NCI-H2081 treated with DMSO at 0.1 percent for 48 hours (cell line): ENCODE results near the gene UBXN1.
A peak's percentile ranks its signal among the peaks of the same experiment; 100 is the strongest.
"Not testable (repeated sequence)": the region's sequence is repeated elsewhere in the genome, so short reads cannot be mapped to it uniquely, and the experiment has no call there.

Experiments used
- DNase-seq: peaks from one replicate; lab custom pipeline; 2025; lab: John Stamatoyannopoulos, UW

The UBXN1 gene

DNA sequence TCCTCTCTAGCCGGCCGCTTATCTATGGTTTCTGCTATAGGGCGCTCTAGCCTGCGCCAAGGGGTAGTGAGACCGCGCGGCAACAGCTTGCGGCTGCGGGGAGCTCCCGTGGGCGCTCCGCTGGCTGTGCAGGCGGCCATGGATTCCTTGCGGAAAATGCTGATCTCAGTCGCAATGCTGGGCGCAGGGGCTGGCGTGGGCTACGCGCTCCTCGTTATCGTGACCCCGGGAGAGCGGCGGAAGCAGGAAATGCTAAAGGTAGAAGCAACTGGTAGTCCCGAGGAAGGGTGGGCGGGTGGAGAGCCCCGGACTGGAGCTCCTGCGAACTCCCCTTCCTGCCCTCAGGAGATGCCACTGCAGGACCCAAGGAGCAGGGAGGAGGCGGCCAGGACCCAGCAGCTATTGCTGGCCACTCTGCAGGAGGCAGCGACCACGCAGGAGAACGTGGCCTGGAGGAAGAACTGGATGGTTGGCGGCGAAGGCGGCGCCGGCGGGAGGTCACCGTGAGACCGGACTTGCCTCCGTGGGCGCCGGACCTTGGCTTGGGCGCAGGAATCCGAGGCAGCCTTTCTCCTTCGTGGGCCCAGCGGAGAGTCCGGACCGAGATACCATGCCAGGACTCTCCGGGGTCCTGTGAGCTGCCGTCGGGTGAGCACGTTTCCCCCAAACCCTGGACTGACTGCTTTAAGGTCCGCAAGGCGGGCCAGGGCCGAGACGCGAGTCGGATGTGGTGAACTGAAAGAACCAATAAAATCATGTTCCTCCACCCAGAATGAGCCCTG, 7.1 kb downstream of the UBXN1 start, which contains the start of the genes LBHD1 and UQCC3:
TSS of gene LBHD1 (minus strand) at position 660 of the 782 bp plus-strand sequence. CDS start 2,236 bp downstream, outside the sequence.
TSS of gene UQCC3 (plus strand) at position 66 of the 782 bp plus-strand sequence. CDS start at position 139, 73 bp downstream.
- peak; percentile 19 for DNase-seq

DNA sequence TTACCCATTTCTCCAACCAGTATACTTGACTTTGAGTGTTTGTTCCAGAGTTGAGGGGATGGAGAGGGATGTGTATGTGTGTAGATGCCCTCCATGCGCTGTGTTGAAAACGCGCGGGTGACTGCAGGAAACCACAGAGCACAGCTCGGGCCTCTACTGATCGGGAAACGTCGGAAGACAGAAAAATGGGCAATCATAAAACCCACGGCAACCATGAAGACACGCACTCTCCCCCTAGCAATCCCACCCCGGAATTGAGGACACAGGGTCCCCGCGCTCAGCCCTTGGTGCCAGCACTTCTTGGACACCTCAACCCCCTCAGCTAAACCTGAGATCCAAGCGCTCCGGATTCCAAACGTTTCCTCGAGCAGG, 7.7 kb downstream of the UBXN1 start:
- no peak for DNase-seq

DNA sequence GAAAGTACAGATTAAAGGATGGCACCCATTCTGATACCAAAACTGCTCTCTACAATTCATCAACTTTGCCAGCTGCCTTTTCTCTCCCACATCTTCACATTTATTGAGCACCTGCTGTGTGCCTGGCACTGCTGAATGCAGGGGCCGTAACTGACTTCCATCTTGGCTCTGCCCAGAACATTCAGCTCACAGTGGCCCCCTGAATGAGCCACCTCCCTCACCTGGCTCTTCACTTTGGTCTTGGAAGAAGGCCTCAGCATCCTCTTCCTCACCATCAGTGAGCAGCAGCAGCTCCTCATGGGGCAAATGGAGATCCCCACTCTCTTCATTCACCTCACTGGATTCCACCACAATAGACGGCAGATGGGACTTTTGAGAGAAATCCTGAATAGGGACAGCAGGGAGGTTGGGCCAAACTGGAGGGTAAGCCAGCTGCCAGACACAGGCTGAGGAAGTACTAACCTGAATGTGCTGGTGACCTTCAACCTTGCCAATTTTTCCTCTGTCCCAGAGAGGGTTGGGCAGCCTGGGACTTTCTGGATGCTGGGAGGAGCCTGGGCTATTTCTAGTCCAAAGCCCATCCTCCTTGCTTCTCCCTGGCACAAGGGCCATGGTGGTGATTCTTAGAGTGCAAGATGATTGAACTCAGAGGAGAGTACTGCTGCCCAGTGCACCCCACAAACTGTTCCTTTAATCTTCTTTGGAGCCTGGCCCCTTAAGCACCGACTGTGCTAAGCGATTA, 9.3 kb downstream of the UBXN1 start:
- no peak for DNase-seq

GRCh38 chr11:62667460-62667859, 11.4 kb downstream of the UBXN1 start:
- no peak for DNase-seq

DNA sequence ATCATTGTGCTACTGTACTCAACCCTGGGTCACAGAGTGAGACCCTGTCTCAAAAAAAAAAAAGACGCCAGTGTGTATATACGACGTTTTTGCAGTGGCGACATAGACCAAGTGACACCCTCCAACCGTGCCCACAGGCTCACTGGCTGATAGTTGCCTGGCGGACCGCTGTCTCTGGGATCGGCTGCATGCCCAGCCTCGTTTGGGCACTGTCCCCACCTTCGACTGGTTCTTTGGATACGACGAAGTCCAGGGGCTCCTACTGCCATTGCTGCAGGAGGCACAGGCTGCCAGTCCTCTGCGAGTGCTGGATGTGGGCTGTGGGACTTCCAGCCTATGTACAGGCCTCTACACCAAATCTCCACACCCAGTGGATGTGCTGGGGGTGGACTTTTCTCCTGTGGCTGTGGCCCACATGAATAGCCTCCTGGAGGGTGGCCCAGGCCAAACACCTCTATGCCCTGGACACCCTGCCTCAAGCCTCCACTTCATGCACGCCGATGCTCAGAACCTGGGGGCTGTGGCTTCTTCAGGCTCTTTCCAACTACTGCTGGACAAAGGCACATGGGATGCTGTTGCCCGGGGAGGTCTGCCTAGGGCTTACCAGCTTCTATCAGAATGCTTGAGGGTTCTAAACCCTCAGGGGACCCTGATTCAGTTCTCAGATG, 12.5 kb downstream of the UBXN1 start:
- no peak for DNase-seq

GRCh38 chr11:62665599-62666258, 13.1 kb downstream of the UBXN1 start:
- DNase-seq = no peak

DNA sequence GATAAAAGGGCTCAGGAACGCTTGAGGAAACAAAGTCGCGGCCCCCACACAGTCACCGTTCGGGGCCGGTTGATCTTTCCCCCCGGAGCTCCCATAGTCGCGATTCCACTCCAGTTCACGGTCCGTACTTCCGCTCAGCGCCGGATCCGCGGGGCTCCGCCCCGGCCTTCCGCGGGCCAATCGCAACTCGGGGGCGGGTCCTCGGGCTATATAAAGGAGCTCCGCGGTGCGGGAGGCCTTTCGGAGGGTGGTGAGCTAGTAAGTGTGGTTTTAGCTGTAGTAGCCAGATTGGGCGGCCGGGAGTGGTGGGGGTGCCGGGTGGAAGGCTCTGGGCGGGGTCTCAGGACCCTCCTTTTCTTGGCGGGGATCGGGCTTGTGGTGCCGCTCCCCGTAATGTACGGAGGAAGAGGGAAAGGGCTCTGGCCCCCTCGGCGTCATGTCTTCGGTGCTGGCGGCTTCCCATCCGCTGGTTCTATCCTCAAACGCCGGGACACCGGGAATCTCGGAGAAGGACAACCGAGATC, 13.7 kb downstream of the UBXN1 start, which contains the start of the genes C11orf98 and CSKMT:
TSS of gene C11orf98 (minus strand) at position 136 of the 524 bp plus-strand sequence. CDS start at position 95, 41 bp downstream.
TSS of gene CSKMT (plus strand) at position 238 of the 524 bp plus-strand sequence. CDS start 568 bp downstream, outside the sequence.
- DNase-seq = peak; percentile 75

GRCh38 chr11:62664405-62665074, 14.3 kb downstream of the UBXN1 start:
- no peak for DNase-seq

DNA sequence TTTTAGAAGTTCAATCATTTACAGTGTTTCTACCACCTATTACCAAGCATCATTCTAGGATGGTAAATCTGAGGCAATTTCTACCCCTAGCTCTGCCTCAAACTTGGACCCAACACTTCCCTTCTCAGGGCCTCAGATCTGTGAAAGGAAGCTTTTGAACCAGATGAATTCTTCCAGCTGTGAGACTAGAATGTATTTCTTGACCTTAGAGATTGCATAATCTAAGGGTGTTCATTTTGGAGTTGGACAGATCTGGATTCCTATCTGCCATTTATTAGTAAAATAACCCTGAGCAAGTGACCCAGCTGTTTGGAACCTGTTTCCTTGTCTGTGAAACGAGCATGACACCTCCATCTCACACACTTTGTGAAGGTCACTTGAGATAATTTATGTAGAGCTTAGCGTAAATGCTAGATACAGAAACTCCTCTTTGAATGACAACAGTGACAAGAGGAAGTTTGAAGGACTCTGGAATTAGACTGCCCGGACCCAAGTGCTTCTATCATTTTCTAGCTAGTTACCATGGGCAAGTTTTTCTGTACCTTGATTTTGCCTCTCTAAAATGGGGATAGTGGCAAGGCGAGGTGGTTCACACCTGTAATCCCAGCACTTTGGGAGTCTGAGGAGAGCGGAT, 22.0 kb downstream of the UBXN1 start:
- DNase-seq = no peak

- DNase-seq = no peak
Measured at GRCh38 chr11:62654297-62654696, 24.6 kb downstream of the UBXN1 start.

- DNase-seq = no peak
Measured at GRCh38 chr11:62652161-62653006, 26.5 kb downstream of the UBXN1 start.

GRCh38 chr11:62650283-62650682, 28.6 kb downstream of the UBXN1 start:
- DNase-seq = not testable (repeated sequence)

DNA sequence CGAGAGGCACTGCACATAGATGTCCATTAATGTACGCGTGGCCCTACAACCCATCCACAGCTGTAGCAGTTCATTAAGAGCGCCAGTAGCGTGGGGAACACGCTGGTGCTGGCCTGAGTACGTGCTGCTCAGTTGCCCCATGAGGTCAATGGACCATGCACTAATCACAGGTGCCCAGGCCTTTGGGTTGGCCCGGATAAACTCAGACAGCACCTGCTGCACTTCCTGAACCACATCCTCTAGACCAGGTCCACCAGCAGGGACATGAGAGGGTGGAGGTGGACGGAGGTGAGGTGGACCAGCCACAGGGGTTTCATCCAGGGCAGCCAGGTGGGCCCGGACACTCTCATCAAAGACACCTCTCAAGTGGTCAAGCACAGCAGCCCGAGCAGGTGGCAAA, 29.4 kb downstream of the UBXN1 start:
- DNase-seq = no peak

DNA sequence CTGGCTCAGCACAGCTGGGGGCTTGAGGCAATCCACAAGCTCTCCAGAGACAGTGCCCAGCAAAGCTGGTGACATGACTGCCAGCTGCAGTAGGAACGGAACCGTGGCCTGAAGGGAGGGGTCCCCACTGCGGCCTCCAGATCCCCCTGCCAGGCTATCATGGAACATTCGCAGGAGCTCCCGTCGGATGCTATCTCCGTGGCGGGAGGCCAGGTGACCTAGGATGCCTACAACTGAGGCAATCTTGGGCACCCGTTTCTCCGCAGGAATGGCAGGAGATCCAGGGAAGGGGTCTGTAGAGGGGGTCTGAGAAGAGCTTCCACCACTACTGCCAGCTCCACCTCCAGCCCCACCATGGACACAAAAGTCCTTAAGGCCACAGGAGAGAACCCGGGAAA, 29.9 kb downstream of the UBXN1 start:
- no peak for DNase-seq

GRCh38 chr11:62648185-62648966, 30.5 kb downstream of the UBXN1 start:
- no peak for DNase-seq

DNA sequence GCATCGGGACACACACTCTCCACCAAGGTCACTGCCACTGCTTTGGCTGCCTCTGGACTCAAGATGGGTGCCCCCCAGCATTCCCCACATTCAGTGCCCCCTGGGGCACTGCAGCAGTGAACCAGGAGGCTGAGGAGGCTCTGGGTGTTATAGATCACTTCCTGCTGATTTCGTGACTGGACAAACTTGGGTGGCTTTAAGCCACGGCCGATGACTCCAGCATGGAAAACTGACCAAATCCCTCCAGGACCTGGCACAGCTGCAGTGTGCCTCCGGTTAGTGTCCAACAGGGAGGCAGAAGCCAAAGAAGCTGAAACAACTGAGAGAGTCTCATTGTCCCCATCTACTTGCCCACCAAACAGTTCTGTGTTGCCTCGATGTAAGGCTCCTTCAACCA, 31.3 kb downstream of the UBXN1 start:
- DNase-seq = no peak

GRCh38 chr11:62646825-62647608, 31.9 kb downstream of the UBXN1 start:
- DNase-seq = no peak
